BLaER1 treated with 17β-estradiol and CSF1 and Interleukin-3, amounts not matched to agents 10 nM and 100 nM (cell line): ENCODE measurements around the gene PTPRN2.

ENCODE experiments used
- H3K27ac ChIP-seq, 11 experiments: shearing (Covaris generic); formaldehyde crosslinking; 2 replicates each; pipeline ENCODE4 v1.8.1; 2022
- H3K27me3 ChIP-seq, 11 experiments: shearing (Covaris generic); formaldehyde crosslinking; 2 replicates each; pipeline ENCODE4 v1.8.1; 2022
- H3K36me3 ChIP-seq, 11 experiments: shearing (Covaris generic); formaldehyde crosslinking; 2 replicates each; pipeline ENCODE4 v1.8.1; 2022
- H3K4me1 ChIP-seq, 10 experiments: shearing (Covaris generic); formaldehyde crosslinking; 2 replicates each; pipeline ENCODE4 v1.8.1; 2022
- H3K4me2 ChIP-seq, 11 experiments: shearing (Covaris generic); formaldehyde crosslinking; 2 replicates each; pipeline ENCODE4 v1.8.1; 2022
- H3K4me3 ChIP-seq, 10 experiments: shearing (Covaris generic); formaldehyde crosslinking; 2 replicates each; pipeline ENCODE4 v1.8.1; 2022
- H3K9ac ChIP-seq, 11 experiments: shearing (Covaris generic); formaldehyde crosslinking; 2 replicates each; pipeline ENCODE4 v1.8.1; 2022
- H3K9me3 ChIP-seq, 11 experiments: shearing (Covaris generic); formaldehyde crosslinking; replicated peaks in 1 of 11; 2 replicates each; pipeline ENCODE4 v1.8.1; 2022
- H4K20me1 ChIP-seq, 11 experiments: shearing (Covaris generic); formaldehyde crosslinking; 2 replicates each; pipeline ENCODE4 v1.8.1; 2022
- Cebpa-rat ChIP-seq, 11 experiments: shearing (Covaris generic); IDR thresholded peaks; 2 replicates each; pipeline ENCODE4 v1.8.1; 2022

PTPRN2 gene

DNA sequence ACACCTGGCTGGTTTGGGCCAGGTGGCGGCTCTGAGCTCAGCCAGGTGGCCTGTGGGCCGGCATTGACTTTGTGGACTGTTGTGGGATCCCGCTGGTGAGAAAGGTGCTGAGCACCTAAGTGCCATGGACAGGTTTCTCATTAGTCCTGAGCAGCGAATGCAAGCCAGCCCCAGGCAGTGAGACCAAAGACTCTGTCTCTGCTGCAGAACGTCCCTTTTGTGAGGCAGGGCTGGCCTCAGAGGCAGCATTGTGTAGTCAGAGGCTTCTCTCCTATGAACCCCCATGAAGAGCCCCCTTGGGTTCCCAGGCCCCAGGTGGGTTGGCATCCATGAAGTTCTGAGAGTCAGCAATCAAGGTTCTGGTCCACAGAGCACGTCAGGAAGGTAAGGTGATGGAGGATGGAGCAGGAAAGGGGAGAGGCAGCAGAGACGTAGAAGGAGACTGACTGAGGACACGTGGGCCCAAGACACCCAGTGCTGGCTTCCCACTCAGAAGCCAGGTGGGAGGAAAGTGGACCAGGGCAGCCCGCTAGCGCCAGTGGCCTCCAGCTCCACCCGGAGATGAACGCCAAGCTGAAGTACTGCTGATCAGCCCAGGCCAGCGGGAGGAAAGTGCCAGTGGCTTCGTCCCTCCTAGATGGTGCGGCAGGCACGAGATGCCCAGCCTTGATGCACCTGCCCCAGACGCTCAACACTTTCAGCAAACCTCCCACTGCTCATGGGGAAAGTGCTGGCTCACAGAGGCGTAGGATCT, 19.2 kb upstream of the PTPRN2 start:
- Histone ChIP-seq H3K9ac (no peak overlapping the region), H4K20me1 (no peaks in the 10 kb centered on the region), H3K4me2 (no peak overlapping the region), H3K27ac (no peak overlapping the region), H3K4me1 (peaks cover 10 to 51% (median 33%) of the 10 kb centered on the region in 10 experiments), H3K9me3 (no peaks in the 10 kb centered on the region), H3K36me3 (peaks cover 0 to 28% (median 15%) of the 10 kb centered on the region in 11 experiments; a peak in 14 of 22 replicates), H3K27me3 (no peaks in the 10 kb centered on the region), H3K4me3 (no peak overlapping the region)
- no peak for TF ChIP-seq Cebpa-rat (IDR thresholded peaks at IDR 0.05)

DNA sequence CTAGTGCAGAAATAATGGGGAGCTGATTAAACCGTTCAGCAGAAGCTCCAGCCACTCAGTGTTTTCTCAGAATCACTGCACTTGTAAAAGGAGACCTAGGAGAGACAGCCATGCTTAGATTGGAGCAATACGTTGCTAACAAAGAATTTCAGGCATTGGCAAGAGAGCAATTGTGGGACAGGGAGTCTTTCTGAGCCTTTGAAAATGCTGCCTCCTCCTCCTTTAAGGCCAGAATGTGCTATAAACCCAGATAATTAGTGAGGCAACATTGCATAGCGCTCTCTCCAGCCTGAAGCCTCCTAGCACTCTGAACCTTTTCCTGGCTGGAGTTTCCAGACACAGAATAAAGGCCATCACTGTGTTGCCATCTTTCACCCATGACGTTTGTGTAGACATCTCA, 18.5 kb upstream of the PTPRN2 start:
- no peaks in the 10 kb centered on the region for H4K20me1 ChIP-seq
- peaks cover 0 to 28% (median 15%) of the 10 kb centered on the region in 11 experiments; a peak in 14 of 22 replicates for H3K36me3 ChIP-seq
- no peak overlapping the region for H3K4me2 ChIP-seq
- no peak overlapping the region for H3K4me3 ChIP-seq
- H3K9me3 ChIP-seq, result no peaks in the 10 kb centered on the region
- H3K27me3 ChIP-seq, result no peaks in the 10 kb centered on the region
- TF ChIP-seq Cebpa-rat (IDR thresholded peaks at IDR 0.05), result no peak
- peaks cover 3 to 44% (median 26%) of the 10 kb centered on the region in 10 experiments for H3K4me1 ChIP-seq
- no peak overlapping the region for H3K27ac ChIP-seq
- no peak overlapping the region for H3K9ac ChIP-seq

DNA sequence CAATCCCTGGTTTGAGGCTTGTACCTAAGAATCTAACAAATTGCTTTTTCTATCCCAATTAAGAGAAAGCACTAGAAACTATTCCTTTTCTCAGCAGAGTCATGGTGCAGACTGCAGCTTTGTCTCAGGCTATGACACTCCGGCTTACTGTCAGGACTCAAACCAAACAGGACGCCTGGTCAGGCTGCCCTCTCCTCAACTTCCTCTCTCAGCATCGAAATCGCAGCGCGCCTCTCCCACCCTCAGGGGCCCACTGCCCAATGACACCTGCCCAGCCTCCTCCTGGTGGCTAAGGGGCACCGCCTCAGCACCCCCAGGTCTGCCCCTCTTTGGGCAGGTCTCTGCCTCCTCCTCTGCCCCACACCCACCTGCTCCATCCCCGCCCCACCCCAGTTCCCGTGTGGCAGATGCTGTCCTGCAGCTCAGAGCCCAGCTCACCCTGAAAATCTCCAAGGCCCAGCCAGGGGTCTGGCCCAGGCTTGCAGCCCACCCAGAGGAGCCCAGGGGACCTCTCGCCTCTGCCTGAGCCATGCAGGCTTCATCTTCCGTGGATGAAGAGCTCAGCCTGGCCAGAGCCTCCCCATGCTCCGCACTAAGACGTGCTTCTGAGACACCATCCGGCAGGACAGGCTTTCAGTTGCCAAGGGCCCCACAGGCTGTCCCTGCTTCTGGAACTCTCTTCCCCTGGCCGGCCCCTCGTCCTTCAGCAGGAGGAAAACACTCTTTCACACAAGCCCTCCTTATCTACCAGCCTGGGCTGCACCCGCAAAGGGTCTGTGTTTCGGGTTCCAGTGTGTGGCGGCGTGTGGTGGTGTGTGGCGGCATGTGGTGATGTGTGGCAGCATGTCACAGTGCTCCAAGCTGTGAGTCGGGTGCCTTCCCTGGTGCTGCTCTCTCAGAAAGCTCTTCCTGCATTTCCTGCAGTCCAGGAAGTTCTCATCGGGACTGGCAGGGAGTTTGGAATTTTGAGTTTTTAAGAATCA, 16.4 kb upstream of the PTPRN2 start:
- Histone ChIP-seq H3K36me3 (peaks cover 0 to 28% (median 15%) of the 10 kb centered on the region in 11 experiments; a peak in 14 of 22 replicates), H3K27me3 (no peaks in the 10 kb centered on the region), H3K27ac (no peak overlapping the region), H3K4me1 (peaks cover 0 to 24% (median 16%) of the 10 kb centered on the region in 10 experiments; a peak in 12 of 20 replicates), H3K9ac (no peak overlapping the region), H3K4me3 (no peak overlapping the region), H3K9me3 (no peaks in the 10 kb centered on the region), H3K4me2 (peak overlapping the region in 5 of 11 experiments; percentile 10 to 45 (median 26); a peak in 6 of 22 replicates), H4K20me1 (no peaks in the 10 kb centered on the region)
- no peak for TF ChIP-seq Cebpa-rat (IDR thresholded peaks at IDR 0.05)

GRCh38 chr7:158602905-158603772, 15.5 kb upstream of the PTPRN2 start:
- Histone ChIP-seq H4K20me1 (no peaks in the 10 kb centered on the region), H3K9me3 (no peaks in the 10 kb centered on the region), H3K4me3 (no peak overlapping the region), H3K9ac (no peak overlapping the region), H3K4me1 (peaks cover 0 to 23% (median 16%) of the 10 kb centered on the region in 10 experiments; a peak in 12 of 20 replicates), H3K27ac (no peak overlapping the region), H3K36me3 (peaks cover 0 to 27% (median 15%) of the 10 kb centered on the region in 11 experiments; a peak in 14 of 22 replicates), H3K27me3 (no peaks in the 10 kb centered on the region), H3K4me2 (peak overlapping the region in 5 of 11 experiments; percentile 19 to 43 (median 32); a peak in 9 of 22 replicates)
- TF ChIP-seq Cebpa-rat (IDR thresholded peaks at IDR 0.05), result no peak

DNA sequence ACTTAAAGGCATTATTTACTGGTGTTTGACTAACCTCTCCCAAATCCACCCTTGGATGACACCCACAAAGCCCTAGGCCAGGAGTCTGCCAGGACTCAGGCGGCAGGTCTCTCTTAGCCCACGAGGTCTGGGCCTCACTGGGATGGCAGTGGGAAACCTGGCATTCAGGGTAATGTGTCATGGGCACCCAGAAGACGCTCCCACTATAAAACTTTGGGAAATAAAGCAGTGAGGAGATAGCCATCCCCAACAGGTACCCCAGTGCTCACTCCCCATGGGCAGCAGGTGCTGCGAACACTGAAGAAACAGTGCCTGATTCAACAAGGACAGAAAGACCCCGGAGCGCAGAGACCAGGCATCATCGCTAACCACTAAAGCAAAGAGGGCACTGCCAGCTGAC, 14.4 kb upstream of the PTPRN2 start:
- H3K4me2 ChIP-seq, result peak overlapping the region in 6 of 11 experiments; percentile 3 to 43 (median 30); a peak in 7 of 22 replicates
- no peaks in the 10 kb centered on the region for H4K20me1 ChIP-seq
- no peak overlapping the region for H3K27ac ChIP-seq
- H3K4me1 ChIP-seq, result peaks cover 0 to 23% (median 16%) of the 10 kb centered on the region in 10 experiments; a peak in 12 of 20 replicates
- no peaks in the 10 kb centered on the region for H3K9me3 ChIP-seq
- TF ChIP-seq Cebpa-rat (IDR thresholded peaks at IDR 0.05), result no peak
- H3K9ac ChIP-seq, result no peak overlapping the region
- no peak overlapping the region for H3K4me3 ChIP-seq
- H3K36me3 ChIP-seq, result peaks cover 0 to 16% (median 6%) of the 10 kb centered on the region in 11 experiments; a peak in 11 of 22 replicates
- H3K27me3 ChIP-seq, result no peaks in the 10 kb centered on the region

- Histone ChIP-seq H3K4me3 (no peak overlapping the region), H3K4me2 (no peak overlapping the region), H3K9ac (no peak overlapping the region), H3K4me1 (peaks cover 0 to 23% (median 16%) of the 10 kb centered on the region in 10 experiments; a peak in 12 of 20 replicates), H3K36me3 (peaks cover 0 to 7% (median 0%) of the 10 kb centered on the region in 11 experiments; a peak in 4 of 22 replicates), H3K27me3 (no peaks in the 10 kb centered on the region), H4K20me1 (no peaks in the 10 kb centered on the region), H3K27ac (no peak overlapping the region), H3K9me3 (peaks cover 0 to 8% (median 0%) of the 10 kb centered on the region in 11 experiments; a peak in 6 of 22 replicates)
- TF ChIP-seq Cebpa-rat (IDR thresholded peaks at IDR 0.05), result no peak
These were observed 13.5 kb upstream of the PTPRN2 start for GRCh38 chr7:158601090-158601489.

DNA sequence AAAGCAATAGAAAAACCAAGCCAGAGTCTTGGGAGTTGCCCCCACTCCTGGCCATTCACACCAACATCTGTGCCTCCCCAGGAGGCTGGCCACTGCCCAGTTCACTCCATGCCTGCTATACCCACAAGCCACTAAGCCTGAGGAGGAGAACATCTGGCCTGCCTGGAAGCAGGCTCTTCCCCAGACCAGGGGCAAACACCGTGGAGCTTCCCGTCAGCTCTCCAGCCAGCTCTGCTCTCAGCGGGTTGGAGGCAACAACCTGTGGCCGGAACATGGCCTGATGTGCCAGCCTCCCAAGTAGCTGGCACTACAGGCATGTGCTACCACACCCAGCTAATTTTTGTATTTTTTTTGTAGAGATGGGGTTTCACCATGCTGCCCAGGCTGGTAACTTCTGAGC, 9.1 kb upstream of the PTPRN2 start:
- H3K4me1 ChIP-seq, result no peaks in the 10 kb centered on the region
- H3K4me2 ChIP-seq, result no peak overlapping the region
- no peak overlapping the region for H3K9ac ChIP-seq
- TF ChIP-seq Cebpa-rat (IDR thresholded peaks at IDR 0.05), result no peak
- H3K4me3 ChIP-seq, result no peak overlapping the region
- no peaks in the 10 kb centered on the region for H3K27me3 ChIP-seq
- H4K20me1 ChIP-seq, result no peaks in the 10 kb centered on the region
- H3K27ac ChIP-seq, result no peak overlapping the region
- H3K9me3 ChIP-seq, result peaks cover 12 to 42% (median 32%) of the 10 kb centered on the region in 11 experiments
- no peaks in the 10 kb centered on the region for H3K36me3 ChIP-seq

DNA sequence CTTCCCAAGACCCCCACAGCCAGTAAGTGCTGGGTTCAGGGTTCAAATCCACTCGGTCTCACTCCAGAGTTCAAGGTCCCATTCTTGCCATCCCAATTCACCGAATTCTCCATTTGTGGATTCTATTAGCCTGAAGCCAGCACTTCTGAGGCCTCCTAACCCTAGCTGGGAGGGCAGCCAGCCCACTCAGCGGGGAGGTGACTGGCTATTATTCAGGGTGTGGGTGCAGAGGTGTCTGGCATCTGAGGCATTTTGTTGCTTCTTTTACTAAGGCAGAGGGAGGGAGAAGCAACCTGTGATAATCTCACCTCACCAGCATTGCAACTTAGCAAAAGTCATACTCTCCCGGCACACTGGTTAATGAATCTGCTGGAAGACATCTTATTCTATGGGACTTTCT, 8.7 kb upstream of the PTPRN2 start:
- Histone ChIP-seq H3K4me3 (no peak overlapping the region), H3K4me1 (no peaks in the 10 kb centered on the region), H4K20me1 (no peaks in the 10 kb centered on the region), H3K27ac (no peak overlapping the region), H3K9ac (no peak overlapping the region), H3K4me2 (no peak overlapping the region), H3K27me3 (no peaks in the 10 kb centered on the region), H3K9me3 (peaks cover 12 to 42% (median 32%) of the 10 kb centered on the region in 11 experiments), H3K36me3 (no peaks in the 10 kb centered on the region)
- no peak for TF ChIP-seq Cebpa-rat (IDR thresholded peaks at IDR 0.05)
